ENCODE results near the gene BPIFB6.

BPIFB6 gene

DNA sequence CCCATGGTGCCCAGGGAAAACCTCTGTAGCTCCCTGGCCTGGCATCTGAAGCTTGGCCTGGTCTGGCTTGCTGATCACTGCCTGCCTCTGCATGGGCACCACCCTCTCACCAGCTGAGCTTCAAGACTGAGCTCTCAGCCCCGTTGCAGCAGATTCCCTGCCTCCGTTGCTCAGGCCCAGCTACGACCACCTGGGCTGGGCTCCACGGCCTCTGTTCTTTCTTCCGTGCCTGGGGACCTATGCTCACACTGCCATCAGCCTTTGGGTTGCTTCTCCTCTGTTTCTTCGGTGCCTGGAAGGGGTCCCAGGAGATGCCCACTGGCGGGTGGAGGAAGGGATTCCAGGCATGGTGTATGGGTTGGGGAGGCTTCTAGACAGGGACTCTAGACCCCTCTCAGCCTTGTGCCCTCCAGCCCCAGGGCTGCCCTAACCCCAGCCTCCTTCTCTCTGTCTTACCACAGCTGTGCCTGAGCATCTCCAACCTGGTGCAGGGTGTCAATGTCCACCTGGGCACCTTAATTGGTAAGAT is 14.8 kb upstream of the BPIFB6 start:
- no peak for DNase-seq (ENCODE audit: low read depth)

DNA sequence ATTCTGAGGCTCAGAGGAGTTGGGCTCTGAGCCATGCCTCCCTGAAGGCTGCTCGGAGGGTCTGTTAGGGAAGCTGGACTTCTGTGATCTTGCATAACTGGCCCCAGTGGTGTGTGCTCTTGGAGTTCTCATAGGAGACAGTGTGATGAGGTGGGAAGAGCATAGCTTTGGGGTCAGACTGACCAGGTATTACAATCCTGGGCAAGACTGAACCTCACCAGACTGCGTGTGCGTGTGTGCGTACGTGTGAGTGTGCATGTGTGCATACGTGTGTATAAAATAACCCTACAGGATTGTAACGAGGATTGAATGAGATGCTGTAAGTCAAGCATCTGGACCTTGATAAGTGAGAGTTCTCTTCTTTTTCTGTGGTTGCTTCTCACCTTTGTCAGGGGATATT is 13.9 kb upstream of the BPIFB6 start:
- no peak for DNase-seq (ENCODE audit: low read depth)

DNA sequence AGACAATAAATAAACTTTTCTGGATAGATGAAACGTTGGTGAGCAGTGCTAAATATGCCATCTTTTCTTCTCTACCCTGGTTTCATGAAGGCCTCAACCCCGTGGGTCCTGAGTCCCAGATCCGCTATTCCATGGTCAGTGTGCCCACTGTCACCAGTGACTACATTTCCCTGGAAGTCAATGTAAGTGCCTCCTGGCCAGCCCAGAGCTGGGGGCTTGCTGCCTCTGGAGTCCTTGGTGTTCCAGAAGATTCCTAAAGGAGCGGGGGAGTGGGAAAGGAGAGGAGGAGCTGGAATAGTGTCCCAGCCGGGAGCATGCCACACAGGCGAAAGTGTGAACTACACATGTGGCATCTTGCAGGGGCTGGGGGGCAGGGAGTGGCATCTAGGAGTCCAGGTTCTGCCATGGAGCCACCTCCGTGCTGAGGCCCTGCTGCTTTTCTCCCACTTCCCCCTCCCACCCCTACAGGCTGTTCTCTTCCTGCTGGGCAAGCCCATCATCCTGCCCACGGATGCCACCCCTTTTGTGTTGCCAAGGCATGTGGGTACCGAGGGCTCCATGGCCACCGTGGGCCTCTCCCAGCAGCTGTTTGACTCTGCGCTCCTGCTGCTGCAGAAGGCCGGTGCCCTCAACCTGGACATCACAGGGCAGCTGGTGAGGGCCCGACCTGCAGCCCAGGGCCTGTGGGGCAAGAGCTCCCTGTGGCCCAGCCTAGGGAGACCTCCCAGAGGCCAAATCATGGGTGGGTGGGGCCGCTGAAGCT is 13.1 kb upstream of the BPIFB6 start:
- no peak for DNase-seq (ENCODE audit: low read depth)

DNA sequence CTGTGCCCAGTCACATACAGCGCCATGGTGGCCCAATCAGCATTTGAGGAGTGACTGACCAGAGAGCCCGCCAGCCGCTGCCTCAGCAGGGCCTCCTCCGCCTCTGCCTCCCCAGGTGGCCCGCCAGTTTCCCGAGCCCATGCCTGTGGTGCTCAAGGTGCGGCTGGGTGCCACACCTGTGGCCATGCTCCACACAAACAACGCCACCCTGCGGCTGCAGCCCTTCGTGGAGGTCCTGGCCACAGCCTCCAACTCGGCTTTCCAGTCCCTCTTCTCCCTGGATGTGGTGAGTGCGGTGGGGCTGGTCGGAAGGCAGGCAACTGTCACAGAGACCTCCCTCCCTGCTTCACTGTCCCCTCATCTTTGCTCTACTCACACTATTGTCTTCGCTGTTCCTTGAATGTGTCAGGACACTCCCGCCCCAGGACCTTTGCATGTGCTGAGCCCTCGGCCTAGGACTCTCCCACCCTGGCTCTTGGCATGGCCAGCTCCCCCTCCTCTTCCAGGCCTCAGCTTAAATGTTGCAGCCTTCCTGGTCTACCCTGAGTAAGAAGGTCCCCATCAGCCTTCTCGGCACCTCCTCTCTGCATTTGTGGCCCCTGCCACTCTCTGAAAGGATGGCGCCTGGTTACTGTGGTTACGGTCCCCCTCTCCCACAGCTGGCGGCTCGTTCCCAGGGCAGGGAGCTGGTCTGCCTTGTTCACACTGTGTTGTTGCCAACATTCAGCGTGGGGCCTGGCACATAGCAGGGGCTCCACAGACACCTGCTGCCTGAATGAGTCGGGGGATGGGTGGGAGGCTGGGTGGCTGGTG is 11.8 kb upstream of the BPIFB6 start:
- DNase-seq (ENCODE audit: low read depth), result no peak

DNA sequence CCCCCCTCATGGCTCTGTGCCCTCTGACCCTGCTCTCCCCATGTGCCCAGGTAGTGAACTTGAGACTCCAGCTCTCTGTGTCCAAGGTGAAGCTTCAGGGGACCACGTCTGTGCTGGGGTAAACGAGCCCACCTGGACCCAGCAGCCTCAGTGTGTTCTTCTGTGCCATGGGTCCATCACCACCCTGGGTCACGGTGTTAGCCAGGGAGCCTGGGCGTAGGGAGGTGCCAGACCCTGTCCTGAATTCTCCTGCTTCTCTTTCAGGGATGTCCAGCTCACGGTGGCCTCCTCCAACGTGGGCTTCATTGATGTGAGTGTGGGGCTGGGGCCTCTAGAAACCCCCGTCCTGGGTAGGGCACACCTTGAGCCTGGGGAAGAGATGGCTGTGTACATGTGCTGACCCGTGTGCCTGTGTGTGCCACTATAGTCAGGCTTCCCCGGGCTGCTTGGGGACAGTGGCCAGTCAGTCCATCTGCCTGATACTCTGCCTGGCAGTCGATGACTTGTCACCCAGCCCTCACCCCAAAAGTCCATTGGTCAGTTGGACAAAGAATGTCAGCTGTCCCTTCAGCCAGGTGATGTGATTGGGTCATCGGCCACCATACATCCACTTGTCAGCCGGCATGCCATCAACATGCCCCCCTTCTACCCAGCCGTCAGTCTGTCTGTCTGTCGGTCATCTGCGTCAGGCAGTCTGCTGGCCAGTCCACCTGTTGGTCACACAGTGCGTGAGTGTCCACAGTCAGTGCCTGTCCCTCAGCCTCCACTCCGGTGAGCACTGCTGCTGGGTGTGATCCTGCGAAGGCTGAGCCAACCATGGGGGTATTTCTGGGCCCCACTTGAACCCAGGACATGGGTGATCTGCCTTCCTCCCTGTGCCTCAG is 10.9 kb upstream of the BPIFB6 start:
- DNase-seq (ENCODE audit: low read depth), result no peak

DNA sequence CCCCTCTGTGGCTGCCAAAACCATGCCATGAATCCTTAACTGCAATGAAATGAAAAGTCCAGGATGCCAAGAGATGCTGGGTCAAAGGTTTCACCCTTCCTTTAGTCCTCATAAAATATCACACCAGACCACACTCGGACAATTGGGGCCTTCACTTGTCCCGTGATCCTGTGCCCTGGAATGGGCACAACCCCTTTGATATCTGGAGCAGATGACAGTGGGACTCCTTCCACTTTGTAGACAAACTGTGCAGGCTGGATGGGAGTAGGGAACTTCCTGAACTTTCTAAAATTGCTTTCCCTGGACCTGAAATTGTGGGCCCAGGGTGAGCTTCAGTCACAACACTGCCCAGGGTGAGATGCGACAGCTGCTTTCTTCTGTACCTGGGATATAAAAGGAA is 9.6 kb upstream of the BPIFB6 start:
- DNase-seq (ENCODE audit: low read depth), result no peak

DNA sequence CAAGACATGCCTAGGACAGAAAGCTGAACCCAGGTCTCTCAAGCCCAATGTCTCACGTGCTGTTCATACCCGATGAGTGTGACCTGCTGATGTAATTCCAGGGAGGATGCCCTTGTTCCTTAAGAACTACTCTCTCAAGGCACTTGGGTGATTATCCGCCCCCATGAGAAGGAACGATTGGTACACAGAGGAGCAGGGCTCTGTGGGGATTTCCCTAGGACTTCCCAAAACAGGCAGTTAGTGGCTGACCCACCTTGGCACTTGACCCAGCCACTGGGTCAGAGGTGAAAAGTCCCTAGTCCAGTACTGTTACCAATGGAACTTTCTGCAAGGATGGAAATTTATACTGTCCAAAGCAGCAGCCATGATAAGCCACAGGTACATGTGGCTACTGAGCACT is 9.2 kb upstream of the BPIFB6 start:
- no peak for DNase-seq (ENCODE audit: low read depth)

DNA sequence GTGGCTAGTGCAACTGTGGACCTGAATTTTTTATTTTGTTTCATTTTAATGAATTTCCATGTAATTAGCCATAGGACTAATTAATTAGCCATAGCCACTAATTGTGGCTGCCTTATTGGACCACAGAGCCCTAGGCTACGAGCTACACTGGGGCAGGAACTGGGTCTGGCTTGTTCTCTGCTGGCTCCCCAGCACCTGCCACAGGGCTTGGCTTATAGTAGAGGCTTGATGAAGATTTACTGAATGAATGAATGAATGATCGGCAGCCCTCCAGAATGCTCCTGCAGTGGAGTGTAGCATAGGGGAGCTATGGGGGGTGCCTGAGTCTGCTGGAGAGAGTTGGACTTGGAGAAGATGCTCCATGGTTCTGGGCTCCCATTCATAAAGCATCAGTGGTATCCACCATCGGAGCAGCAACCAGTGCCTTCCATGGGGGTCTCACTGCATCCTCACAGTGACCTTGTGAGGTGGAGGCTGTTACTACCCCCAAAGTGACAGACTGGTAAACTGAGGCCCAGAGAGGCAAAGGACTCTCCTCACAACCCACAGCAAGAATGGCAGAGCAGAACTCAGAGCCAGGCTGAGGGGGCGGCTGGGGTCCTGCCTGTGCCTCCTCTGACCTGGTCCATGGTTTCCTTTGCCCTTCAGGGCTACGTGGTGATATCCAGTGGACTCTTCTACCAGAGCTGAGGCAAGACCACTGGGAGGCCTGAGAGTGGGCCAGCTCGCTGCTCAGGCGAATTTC is 8.6 kb upstream of the BPIFB6 start:
- no peak for DNase-seq (ENCODE audit: low read depth)

DNA sequence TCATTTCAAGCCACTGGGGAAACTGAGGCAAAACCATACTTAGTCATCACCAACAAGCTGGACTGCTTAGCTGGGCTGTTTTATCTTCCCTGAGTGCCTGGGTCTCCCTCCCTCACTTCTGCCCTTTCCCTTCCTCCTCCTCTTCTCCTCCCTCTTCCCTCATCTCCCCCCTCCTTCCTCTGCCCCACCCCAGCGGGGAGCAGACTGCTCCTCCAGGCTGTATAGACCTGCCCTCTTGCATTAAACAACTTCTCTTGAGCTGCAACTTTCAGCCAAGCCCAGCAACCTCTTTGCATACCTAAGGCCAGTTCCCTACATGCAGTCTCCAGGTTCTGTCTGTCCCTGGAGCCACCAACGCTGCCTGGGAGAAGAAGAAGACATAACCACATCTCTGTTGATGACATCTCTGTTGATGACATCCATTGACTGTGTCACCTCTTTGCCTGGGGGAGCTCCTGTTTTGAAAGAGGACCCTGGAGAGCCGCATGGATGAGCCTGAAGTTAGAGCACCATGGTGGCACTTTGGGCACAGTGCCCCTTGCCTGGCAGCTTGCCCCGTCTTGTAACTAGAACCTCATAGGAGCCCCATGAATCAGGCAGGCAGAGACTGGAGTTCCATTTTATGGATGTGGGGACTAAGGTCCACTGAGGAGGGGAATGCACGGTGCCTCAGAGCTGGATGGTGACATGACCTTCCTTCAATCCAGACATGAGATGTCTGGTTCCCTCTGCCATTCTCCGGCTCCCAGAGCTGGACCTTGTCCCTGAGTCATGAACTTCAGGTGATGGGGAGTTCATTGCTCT is 7.8 kb upstream of the BPIFB6 start:
- DNase-seq (ENCODE audit: low read depth), result no peak

DNA sequence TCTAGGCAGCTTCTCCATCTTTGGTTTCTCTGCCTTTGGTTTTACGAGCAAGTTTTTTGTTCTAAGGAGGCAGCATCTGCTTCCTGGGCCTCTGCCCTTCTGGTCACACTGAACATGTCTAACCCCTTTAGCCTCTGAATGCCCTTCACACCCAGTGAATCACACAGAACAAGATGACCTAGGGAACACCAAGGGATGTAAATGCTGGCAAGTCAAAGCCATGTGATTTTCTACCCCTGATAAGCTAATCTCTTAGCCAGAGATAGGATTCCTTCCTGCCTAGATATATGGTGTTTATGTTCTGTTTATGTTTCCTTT is 7.2 kb upstream of the BPIFB6 start:
- no peak for DNase-seq (ENCODE audit: low read depth)

DNA sequence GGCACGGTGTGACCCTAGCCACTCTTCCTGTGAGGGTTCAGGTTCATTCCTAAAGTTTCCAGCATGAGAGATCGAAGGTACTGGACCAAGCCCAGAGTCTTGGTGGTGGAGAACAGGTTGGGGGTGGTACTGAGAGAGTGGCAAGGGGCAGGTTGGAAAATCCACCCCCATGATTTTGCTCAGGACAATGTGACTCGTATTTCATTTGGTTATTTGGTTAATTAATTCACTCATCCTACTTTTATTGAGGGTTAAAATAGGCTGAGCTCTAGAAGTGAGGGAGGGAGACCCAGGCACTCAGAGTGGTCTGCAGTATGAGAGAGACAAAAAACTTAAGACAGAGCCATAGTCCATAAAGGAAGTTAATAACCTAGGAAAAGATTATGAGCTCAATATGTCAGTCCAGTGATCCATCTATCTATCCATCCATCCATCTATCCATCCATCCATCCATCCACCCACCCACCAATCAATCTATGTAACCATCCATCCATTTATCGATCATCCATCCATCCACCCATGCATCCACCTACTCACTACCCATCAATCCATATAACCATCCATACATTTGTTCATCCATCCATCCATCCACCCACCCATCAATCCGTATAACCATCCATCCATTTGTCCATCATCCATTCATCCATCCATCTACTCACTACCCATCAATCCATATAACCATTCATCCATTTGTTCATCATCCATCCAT is 6.7 kb upstream of the BPIFB6 start:
- no peak for DNase-seq (ENCODE audit: low read depth)

DNA sequence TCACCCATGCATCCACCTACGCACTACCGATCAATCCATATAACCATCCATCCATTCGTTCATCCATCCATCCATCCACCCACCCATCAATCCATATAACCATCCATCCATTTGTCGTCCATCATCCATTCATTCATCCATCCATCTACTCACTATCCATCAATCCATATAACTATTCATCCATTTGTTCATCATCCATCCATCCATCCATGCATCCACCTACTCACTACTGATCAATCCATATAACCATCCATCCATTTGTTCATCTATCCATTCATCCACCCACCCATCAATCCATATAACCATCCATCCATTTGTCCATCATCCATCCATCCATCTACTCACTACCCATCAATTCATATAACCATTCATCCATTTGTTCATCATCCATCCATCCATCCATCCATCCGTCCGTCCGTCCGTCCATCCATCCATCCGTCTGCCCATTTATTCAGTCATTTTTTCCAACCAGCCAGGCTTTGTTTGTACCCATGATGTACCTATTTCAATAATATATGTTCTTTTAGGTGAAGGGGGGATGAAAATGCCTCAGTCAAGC is 6.1 kb upstream of the BPIFB6 start:
- DNase-seq (ENCODE audit: low read depth), result no peak

DNA sequence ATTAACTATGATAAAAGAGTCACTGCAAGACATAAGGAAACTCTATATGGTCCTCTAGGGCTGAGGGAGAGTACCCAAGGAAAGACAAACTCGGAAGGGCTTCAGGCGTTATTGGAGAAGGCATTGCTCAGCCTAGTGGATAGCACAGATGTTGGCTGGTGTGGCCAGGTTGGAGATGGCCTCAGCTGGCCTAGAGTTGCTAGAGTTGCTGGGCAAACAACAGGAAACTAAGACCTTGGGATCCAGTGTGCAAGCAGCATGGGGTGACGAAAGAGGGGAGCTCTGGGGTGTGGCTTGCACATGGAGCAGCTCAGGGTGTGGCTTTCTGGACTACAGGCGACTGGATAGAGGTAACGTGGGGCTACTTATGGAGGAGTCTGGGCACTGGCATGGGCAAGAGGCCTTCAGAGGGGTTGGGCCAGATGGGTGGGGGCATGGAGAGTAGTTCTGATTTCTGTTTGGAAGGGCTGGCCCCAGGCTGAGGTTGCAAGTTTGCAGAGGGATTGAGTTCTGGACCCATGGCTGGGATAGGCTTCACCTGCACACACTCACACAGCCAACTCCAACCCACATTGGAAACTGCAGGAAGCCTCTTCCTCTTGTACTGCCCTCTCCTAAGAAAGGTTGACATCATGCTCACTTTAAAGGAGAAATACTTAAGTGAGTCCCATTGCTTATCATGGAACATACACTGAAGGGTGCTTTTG is 5.2 kb upstream of the BPIFB6 start:
- no peak for DNase-seq (ENCODE audit: low read depth)

DNA sequence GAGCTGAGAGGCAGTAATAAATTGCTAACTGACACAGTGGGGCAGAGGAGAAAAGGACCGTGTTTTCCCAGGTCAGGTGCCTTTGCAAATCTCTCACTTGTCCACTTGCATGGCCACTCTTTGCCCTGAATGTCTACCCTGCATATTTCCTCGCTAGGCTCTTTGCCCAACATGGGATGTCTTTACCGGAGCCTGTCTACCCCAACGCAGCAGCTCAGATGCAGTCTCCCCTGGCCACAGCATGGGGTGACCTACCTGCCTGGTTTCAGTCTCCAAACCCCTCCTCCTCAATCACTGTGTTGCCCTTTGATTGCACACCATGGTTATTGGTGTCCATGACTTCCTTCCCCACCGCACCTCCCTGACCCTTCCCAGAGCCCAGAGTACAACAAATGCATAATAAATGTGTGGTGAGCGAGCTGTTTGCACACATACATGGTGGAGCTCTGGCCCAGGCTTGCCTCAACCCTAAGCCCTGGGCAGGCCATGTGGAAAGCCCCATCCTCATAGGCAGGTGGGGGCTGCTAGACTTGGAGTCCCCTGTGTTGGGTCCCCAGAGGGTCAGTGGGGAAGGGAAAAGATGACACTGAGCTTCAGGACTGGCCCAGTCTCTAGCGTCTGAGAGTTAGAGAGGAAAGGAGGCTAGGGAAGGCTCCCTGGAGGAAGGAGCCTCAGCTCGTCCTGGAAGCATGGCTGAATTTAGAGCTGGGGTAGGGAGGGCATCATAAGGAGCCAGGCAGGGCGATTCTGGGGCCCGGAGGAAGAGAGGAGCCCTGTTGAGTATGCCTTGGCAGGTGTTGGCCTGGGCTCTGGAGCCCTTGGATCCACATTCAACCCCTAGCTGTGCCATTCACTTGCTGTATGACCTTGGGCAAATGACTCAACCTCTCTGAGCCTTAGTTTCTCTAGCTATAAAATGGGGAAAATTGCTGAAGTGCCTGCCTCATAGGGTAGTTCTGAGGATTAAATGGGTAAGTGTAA is 4.4 kb upstream of the BPIFB6 start:
- no peak for DNase-seq (ENCODE audit: low read depth)

DNA sequence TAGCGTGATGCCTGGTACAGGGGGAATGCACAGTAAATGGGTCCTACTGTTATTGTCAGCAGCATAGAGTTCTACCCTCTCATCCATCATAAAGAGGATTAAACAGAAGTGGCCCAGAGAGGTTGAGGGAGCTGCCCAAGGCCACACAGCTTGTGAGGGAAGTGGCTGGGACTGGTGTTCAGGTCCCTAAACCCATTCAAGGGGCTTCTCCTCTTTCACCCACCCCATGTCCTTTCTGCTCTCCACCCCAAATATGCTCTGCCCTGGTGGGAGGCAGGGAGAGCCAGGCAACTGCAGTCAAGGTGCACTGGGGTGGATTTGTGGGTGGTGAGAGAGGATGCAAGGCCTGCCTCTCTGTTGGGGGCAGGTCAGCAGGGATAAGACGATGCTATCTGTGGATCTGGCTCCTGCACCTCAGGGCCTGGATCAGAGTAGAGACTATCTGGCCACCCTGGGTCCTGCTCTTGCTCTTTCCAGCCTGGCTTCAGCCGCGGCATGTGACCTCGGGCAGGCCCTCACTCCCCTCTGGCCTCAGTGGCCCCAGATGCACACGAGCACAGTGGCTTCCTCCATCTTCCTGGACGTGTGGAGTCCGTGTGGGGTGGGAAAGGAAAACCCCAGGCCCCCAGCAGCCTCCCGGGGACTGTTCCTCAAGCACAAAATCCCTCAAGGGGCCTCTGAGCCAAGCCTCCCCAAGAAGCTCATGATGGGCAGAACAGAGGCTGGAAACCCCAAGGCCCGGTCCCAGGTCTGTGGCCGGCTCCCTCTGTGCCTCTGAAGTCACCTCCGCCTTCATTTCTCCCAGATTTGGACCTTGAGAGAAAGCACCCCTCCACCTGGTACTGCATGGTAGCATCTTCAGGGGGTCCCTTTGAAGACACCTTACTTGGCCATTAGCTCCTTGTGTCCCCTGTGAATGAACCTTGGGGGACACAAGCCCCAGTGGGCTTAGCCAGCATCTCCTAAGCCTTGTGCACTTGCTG is 3.4 kb upstream of the BPIFB6 start:
- no peak for DNase-seq (ENCODE audit: low read depth)

DNA sequence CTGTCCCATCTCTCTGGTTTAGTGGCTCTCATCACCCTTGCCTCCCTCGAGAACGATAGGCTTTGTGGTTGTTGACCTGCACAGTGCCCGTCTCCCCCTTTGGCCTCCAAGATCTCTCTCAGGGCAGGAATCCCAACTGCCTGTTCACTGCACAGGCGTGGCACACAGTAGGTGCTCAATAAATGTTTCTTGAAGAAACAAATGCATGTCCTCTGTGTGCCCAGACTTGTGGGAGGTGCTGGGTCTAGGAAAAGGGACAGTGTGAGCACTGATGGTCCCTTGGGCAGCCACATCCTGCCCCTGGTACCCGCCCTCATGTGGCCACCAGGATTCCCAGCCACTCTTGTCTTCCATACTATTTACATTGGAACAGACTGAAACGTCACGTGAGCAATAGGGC is 2.6 kb upstream of the BPIFB6 start:
- DNase-seq (ENCODE audit: low read depth), result no peak

DNA sequence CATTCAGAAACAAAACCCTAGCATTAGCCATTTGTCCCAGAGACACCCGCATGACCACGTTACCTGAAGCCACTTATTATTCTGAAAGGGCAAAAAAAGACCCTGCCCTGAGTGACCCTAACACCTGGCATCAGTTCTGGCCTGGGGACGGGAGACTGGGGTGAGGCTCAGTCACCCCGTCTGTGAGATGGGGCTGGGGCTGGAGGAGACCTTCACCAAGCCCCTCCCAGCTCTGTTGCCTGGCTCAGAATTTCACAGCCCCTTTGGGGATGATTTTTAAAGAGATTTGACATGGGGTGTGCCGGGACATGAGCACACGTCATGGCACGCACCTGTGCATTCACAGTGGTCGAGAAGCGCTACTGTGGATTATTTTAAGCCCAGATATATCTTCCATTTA is 1.4 kb upstream of the BPIFB6 start:
- no peak for DNase-seq (ENCODE audit: low read depth)
